ENCODE measurements around the gene KCNH6. TPM values are rescaled to one million over a fixed set of nuclear protein-coding genes. Genes with fewer than 3 reads are reported as not detected.

KCNH6 gene
- polyA plus RNA-seq, 1 of the 3 experiments (the other 2 are of a cell fraction), result 0.15 TPM

- no peak for TF ChIP-seq TCF12 (IDR thresholded peaks at IDR 0.05)
Measured at GRCh38 chr17:63546308-63547082, 23.3 kb downstream of the KCNH6 start (continued).

- no peaks in the 10 kb centered on the region for H3K36me3 ChIP-seq (replicated peaks in 1 of 2; ENCODE audit: control insufficient read depth in 1 of 2, insufficient read depth in 2 of 2, low read length in 1 of 2)
- peaks cover 31% of the 10 kb centered on the region for H3K79me2 ChIP-seq (ENCODE audit: insufficient read depth)
- H3K9ac ChIP-seq, result no peak overlapping the region
- H3K9me2 ChIP-seq, result no peaks in the 10 kb centered on the region
- H2AFZ ChIP-seq (ENCODE audit: low read depth), result no peak overlapping the region
- 70% methylated on average over 5 of the region's 5 CpGs for WGBS (ENCODE audit: low lambda C conversion rate)
- peaks cover 0 to 34% of the 10 kb centered on the region in 2 experiments; a peak in 3 of 4 replicates for H3K4me1 ChIP-seq (ENCODE audit: control insufficient read depth in 1 of 2, insufficient read depth in 2 of 2, low read depth in 1 of 2, low read length in 1 of 2)
- H4K20me1 ChIP-seq (ENCODE audit: insufficient read depth), result peaks cover 7% of the 10 kb centered on the region
- ChIA-PET POLR2A (no interaction called here), CTCF (interaction anchor here (1.9 kb wide), 1 partner anchor 121 kb away, joined by 12 read pairs; no protein-coding TSS in a partner anchor)
- H3K9me3 ChIP-seq, result no peaks in the 10 kb centered on the region
- peaks cover 18% of the 10 kb centered on the region for H3F3A ChIP-seq (replicated peaks; ENCODE audit: insufficient read depth)
- no peak overlapping the region for H3K4me3 ChIP-seq (ENCODE audit: low read depth in 2 of 2, low read length in 1 of 2)
- no peak overlapping the region for H3K27ac ChIP-seq (ENCODE audit: low read depth in 2 of 2, low read length in 1 of 2)
- no peak for DNase-seq
- no peak overlapping the region for H3K4me2 ChIP-seq
- H3K27me3 ChIP-seq (ENCODE audit: insufficient read depth), result no peaks in the 10 kb centered on the region
- TF ChIP-seq MAX (IDR thresholded peaks at IDR 0.05; ENCODE audit: low read depth), result no peak
- no peak for TF ChIP-seq MXI1 (IDR thresholded peaks at IDR 0.05; ENCODE audit: low read depth, low read length)
- no peak for TF ChIP-seq IRF3 (IDR thresholded peaks at IDR 0.05; ENCODE audit: low read depth, low read length)
- TF ChIP-seq FOXM1 (IDR thresholded peaks at IDR 0.05; ENCODE audit: low read depth), result no peak
- no peak for TF ChIP-seq USF1 (IDR thresholded peaks at IDR 0.05; ENCODE audit: borderline replicate concordance, low read depth)
- no peak for TF ChIP-seq RFX5 (IDR thresholded peaks at IDR 0.05; ENCODE audit: low read length)
Measured at GRCh38 chr17:63547083-63547523, 23.9 kb downstream of the KCNH6 start.

- Histone ChIP-seq H2AFZ (ENCODE audit: low read depth) (peak overlapping the region; percentile 98), H3K27ac (ENCODE audit: low read depth in 2 of 2, low read length in 1 of 2) (peak overlapping the region; percentile 87 to 90), H3K4me2 (peak overlapping the region; percentile 97), H4K20me1 (ENCODE audit: insufficient read depth) (peaks cover 30% of the 10 kb centered on the region), H3F3A (replicated peaks; ENCODE audit: insufficient read depth) (peaks cover 18% of the 10 kb centered on the region), H3K27me3 (ENCODE audit: insufficient read depth) (no peaks in the 10 kb centered on the region), H3K36me3 (replicated peaks in 1 of 2; ENCODE audit: control insufficient read depth in 1 of 2, insufficient read depth in 2 of 2, low read length in 1 of 2) (peaks cover 4 to 6% of the 10 kb centered on the region in 2 experiments), H3K4me3 (ENCODE audit: low read depth in 2 of 2, low read length in 1 of 2) (peak overlapping the region; percentile 82 to 85), H3K9me2 (no peaks in the 10 kb centered on the region), H3K9ac (peak overlapping the region; percentile 84), H3K9me3 (no peaks in the 10 kb centered on the region), H3K79me2 (ENCODE audit: insufficient read depth) (peaks cover 54% of the 10 kb centered on the region), H3K4me1 (ENCODE audit: control insufficient read depth in 1 of 2, insufficient read depth in 2 of 2, low read depth in 1 of 2, low read length in 1 of 2) (peaks cover 9 to 37% of the 10 kb centered on the region in 2 experiments; a peak in 3 of 4 replicates)
- DNase-seq, result no peak
- WGBS (ENCODE audit: low lambda C conversion rate), result 17% methylated on average over 18 of the region's 18 CpGs
- ChIA-PET POLR2A (interaction anchor here (0.7 to 4.6 kb wide), 10 partner anchors 12 to 124 kb away, joined by 3 to 27 read pairs (median 4); partner anchors contain the start of gene ACE), CTCF (interaction anchor here (0.7 to 5.2 kb wide), 10 partner anchors 14 to 124 kb away, joined by 3 to 39 read pairs (median 6); partner anchors contain the start of genes CYB561 and MAP3K3)
- TF ChIP-seq IRF3 (IDR thresholded peaks at IDR 0.05; ENCODE audit: low read depth, low read length) (no peak), FOSL2 (IDR thresholded peaks at IDR 0.05; ENCODE audit: borderline replicate concordance, low read depth) (no peak), MXI1 (IDR thresholded peaks at IDR 0.05; ENCODE audit: low read depth, low read length) (no peak), EZH2phosphoT487 (IDR thresholded peaks at IDR 0.05; ENCODE audit: borderline replicate concordance, low read depth) (no peak)
Measured at GRCh38 chr17:63549289-63549945, 26.3 kb downstream of the KCNH6 start.

All from SK-N-SH (cell line).